Thyroid gland (tissue), 4 donors: Measurements from ENCODE around the gene PTCD2. TPM values are rescaled to one million over a fixed set of nuclear protein-coding genes. Genes with fewer than 3 reads are reported as not detected.
A peak's percentile ranks its signal among the peaks of the same experiment; 100 is the strongest.

Experiments used
- DNase-seq, 2 donors: peaks; one replicate each; pipeline ENCODE4 v3.0.0-alpha.2; 2019
- H3K27ac ChIP-seq, 3 donors: fragments of 200-600 bp; sonication (generic); 1 replicate in 2 of 3; 2 replicates in 1 of 3; pipeline ENCODE4 v1.5.1; 2016 to 2019; ENCODE audit warnings: mild to moderate bottlenecking in 1 of 3, moderate library complexity in 1 of 3
- H3K27me3 ChIP-seq: fragments of 200-600 bp; sonication (generic); one replicate; pipeline ENCODE4 v1.5.1; 2019
- H3K36me3 ChIP-seq, 2 donors: fragments of 200-600 bp; sonication (generic); one replicate each; pipeline ENCODE4 v1.5.1; 2016 to 2019
- H3K4me1 ChIP-seq, 2 donors: fragments of 200-600 bp; sonication (generic); one replicate each; pipeline ENCODE4 v1.5.1; 2017 to 2019
- H3K4me3 ChIP-seq, 3 donors: fragments of 200-600 bp; sonication (generic); replicated peaks in 1 of 3; 1 replicate in 2 of 3; 2 replicates in 1 of 3; pipeline ENCODE4 v1.5.1; 2016; ENCODE audit warnings: mild to moderate bottlenecking in 1 of 3
- H3K9me3 ChIP-seq: fragments of 200-600 bp; sonication (generic); one replicate; pipeline ENCODE4 v1.5.1; 2017
- POLR2A ChIP-seq, 2 donors: fragments of 450-650 bp; IDR thresholded peaks; one replicate each; pipeline ENCODE4 v1.6.1; 2017; ENCODE audit warnings: antibody characterized with exemption in 2 of 2, mild to moderate bottlenecking in 2 of 2, moderate library complexity in 1 of 2
- WGBS, 2 donors: methylation state at CpG; one replicate each; pipeline ENCODE4 v1.1.5; 2017; 5-methylcytosine and 5-hydroxymethylcytosine counted together
- intact Hi-C: fragments of 100-400 bp; cut with DNase I; formaldehyde crosslinking; loops from one replicate; pipeline ENCODE4 v1.15.1; 2023
- total RNA-seq, 4 donors: library from RNA; depleted of rRNA; stranded (reverse); fragments of >200 nt; gene quantifications; one replicate each; pipeline ENCODE4 v1.2.3, GENCODE V29; 2016
- TF ChIP-seq, protein P1 (sequence below), 6 experiments: fragments of 200-600 bp in 3 of 6; fragments of 450-650 bp in 3 of 6; sonication (generic) in 3 of 6; IDR thresholded peaks; one replicate each; pipeline ENCODE4 v1.5.1; 2016 to 2019; ENCODE audit warnings: antibody characterized with exemption in 6 of 6, mild to moderate bottlenecking in 2 of 6, inconsistent platforms in 1 of 6, moderate library complexity in 1 of 6

The PTCD2 gene
- total RNA-seq, 4 donors from 2014 or later, result 7.8 to 15.9 (median 11.5) TPM

DNA sequence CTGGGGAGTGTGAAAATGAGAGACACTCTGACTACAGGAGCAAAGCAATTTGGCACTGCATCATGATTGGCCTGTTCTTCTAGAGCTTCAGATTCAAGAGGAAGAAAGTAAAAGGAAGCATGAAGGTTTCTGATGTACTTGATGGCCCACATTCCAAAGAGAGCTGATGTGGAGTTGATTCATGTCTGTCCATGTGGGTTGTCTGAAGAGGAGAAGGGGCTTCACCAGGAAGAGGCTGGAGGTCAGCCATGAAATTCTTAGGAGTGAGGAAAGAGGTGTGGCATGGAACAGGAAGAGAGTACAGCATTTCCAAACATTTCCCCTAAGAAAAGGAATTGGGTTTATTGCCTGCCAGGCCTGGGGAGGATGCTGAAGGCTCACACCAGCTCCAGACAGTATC, 70.7 kb downstream of the PTCD2 start:
- H3K4me1 ChIP-seq, result peaks cover 0 to 19% of the 10 kb centered on the region in 2 donors
- no peaks in the 10 kb centered on the region for H3K27me3 ChIP-seq
- intact Hi-C loops, result no loop called here
- TF ChIP-seq, protein P1, sequence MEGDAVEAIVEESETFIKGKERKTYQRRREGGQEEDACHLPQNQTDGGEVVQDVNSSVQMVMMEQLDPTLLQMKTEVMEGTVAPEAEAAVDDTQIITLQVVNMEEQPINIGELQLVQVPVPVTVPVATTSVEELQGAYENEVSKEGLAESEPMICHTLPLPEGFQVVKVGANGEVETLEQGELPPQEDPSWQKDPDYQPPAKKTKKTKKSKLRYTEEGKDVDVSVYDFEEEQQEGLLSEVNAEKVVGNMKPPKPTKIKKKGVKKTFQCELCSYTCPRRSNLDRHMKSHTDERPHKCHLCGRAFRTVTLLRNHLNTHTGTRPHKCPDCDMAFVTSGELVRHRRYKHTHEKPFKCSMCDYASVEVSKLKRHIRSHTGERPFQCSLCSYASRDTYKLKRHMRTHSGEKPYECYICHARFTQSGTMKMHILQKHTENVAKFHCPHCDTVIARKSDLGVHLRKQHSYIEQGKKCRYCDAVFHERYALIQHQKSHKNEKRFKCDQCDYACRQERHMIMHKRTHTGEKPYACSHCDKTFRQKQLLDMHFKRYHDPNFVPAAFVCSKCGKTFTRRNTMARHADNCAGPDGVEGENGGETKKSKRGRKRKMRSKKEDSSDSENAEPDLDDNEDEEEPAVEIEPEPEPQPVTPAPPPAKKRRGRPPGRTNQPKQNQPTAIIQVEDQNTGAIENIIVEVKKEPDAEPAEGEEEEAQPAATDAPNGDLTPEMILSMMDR (IDR thresholded peaks at IDR 0.05), result no peak
- no peak for TF ChIP-seq POLR2A (IDR thresholded peaks at IDR 0.05)
- no peak overlapping the region for H3K4me3 ChIP-seq
- H3K36me3 ChIP-seq, result no peaks in the 10 kb centered on the region
- no peak overlapping the region for H3K27ac ChIP-seq
- H3K9me3 ChIP-seq, result no peaks in the 10 kb centered on the region
- DNase-seq, result no peak

DNA sequence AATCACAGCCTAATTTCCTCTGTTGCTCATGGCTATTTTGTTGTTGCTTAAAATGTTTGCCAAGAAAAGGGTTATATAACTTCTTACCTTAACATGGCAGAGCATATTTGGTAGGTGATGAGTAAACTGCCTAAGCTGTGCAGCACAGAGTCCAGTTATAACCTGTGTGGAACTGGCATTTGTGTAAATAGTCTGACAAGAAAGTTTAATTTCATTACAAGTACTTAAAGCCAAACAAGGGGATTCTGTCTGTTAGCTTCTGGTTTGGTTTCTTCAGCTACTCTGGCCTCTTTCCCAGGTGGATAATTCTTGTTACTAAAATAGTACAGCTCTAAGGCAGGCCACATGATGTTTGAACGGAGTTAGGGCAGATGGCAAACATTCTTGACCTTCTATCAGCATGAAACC, 72.2 kb downstream of the PTCD2 start:
- peak in 1 of 2 donors; percentile 3 for DNase-seq
- TF ChIP-seq, protein P1 (IDR thresholded peaks at IDR 0.05), result no peak
- TF ChIP-seq POLR2A (IDR thresholded peaks at IDR 0.05), result no peak
- H3K27me3 ChIP-seq, result no peaks in the 10 kb centered on the region
- H3K27ac ChIP-seq, result peak overlapping the region in 1 of 3 donors; percentile 2
- no peaks in the 10 kb centered on the region for H3K36me3 ChIP-seq
- intact Hi-C loops, result no loop called here
- no peak overlapping the region for H3K4me3 ChIP-seq
- peaks cover 0 to 19% of the 10 kb centered on the region in 2 donors for H3K4me1 ChIP-seq
- 21 to 30% methylated on average over 1 of the region's 1 CpG for WGBS, 2 donors
- no peaks in the 10 kb centered on the region for H3K9me3 ChIP-seq

DNA sequence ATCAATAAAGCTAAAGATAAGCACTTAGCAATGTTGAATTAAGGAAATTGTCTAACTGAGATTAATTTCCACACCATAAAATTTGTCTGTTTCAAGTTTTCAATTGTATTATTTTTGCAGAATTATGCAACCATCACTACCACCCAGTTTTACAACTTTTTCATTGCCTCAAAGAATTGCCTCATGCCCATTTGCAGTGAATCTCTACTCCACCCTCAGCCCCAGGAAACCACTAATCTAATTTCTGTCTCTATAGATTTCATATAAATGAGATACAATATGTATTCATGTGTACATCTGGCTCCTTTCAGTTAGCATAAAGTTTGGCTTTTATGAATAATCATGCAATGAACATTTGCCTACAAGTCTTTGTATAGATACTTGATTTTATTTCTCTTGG, 72.9 kb downstream of the PTCD2 start:
- DNase-seq, result no peak
- no peak for TF ChIP-seq POLR2A (IDR thresholded peaks at IDR 0.05)
- TF ChIP-seq, protein P1 (IDR thresholded peaks at IDR 0.05), result no peak
- H3K4me3 ChIP-seq, result no peak overlapping the region
- H3K27ac ChIP-seq, result peak overlapping the region in 1 of 3 donors; percentile 2
- H3K9me3 ChIP-seq, result no peaks in the 10 kb centered on the region
- intact Hi-C loops, result no loop called here
- H3K27me3 ChIP-seq, result no peaks in the 10 kb centered on the region
- H3K4me1 ChIP-seq, result peaks cover 0 to 19% of the 10 kb centered on the region in 2 donors
- no peaks in the 10 kb centered on the region for H3K36me3 ChIP-seq

DNA sequence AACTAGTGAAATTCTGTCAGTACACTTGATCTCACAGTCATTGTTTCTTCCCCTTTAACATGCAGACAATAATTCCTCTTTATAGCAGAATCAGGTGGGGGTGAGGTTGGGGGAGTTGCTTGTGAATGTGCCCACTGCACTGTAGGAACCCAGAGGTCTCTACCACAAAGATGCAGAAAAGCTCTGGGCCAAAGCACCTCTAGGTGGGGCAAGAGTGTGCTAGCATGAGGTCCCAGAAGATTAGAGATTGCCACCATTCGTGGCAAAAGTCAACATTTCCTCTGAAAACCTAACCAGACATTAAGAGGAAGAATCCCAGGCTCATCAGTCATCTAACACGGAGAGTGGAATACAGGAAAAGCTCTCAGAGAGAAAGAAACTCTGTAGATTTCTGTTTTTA, 74.5 kb downstream of the PTCD2 start:
- no peak overlapping the region for H3K27ac ChIP-seq
- TF ChIP-seq, protein P1 (IDR thresholded peaks at IDR 0.05), result peak in 4 of 6 experiments; percentile 13 to 35 (median 21)
- TF ChIP-seq POLR2A (IDR thresholded peaks at IDR 0.05), result no peak
- no peaks in the 10 kb centered on the region for H3K36me3 ChIP-seq
- no peaks in the 10 kb centered on the region for H3K27me3 ChIP-seq
- intact Hi-C loops, result no loop called here
- no peaks in the 10 kb centered on the region for H3K9me3 ChIP-seq
- H3K4me1 ChIP-seq, result peaks cover 0 to 19% of the 10 kb centered on the region in 2 donors
- no peak for DNase-seq
- H3K4me3 ChIP-seq, result no peak overlapping the region
- 38 to 41% methylated on average over 2 of the region's 2 CpGs for WGBS, 2 donors

DNA sequence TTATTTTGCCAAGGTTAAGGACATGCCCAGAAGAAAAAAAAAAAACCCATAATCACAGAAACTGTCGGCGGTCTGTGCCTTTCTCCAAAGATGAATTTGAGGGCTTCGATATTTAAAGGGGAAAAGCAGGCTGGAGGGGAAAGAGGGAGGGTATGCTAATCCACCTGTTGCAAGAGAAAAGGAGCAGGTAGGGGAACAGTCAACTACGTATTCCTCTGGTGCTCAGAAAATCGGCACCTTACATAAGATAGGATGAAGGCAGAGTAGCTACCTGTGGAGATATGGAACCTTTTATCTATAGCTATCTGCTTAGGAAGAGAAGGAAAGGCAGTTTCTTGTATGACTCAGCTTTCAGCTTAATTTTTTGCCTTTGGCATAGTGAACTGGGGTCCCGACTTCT, 77.7 kb downstream of the PTCD2 start:
- 81 to 82% methylated on average over 6 of the region's 6 CpGs for WGBS, 2 donors
- TF ChIP-seq, protein P1 (IDR thresholded peaks at IDR 0.05), result no peak
- TF ChIP-seq POLR2A (IDR thresholded peaks at IDR 0.05), result no peak
- H3K4me3 ChIP-seq, result no peak overlapping the region
- H3K36me3 ChIP-seq, result no peaks in the 10 kb centered on the region
- no peak overlapping the region for H3K27ac ChIP-seq
- no peaks in the 10 kb centered on the region for H3K27me3 ChIP-seq
- intact Hi-C loops, result no loop called here
- H3K4me1 ChIP-seq, result peaks cover 0 to 9% of the 10 kb centered on the region in 2 donors
- H3K9me3 ChIP-seq, result no peaks in the 10 kb centered on the region
- no peak for DNase-seq
